OCI-LY7 (cell line): Measurements from ENCODE around the gene SCUBE2. TPM values are rescaled to one million over a fixed set of nuclear protein-coding genes. Genes with fewer than 3 reads are reported as not detected.
"Not testable (repeated sequence)": the region's sequence is repeated elsewhere in the genome, so short reads cannot be mapped to it uniquely, and the experiment has no call there.

Experiments used
- BruUV-seq: library from RNA; stranded (reverse); fragments of 400-500 nt; replicated peaks from 2 replicates; lab custom pipeline; 2021; lab: Mats Ljungman, UMichigan
- CTCF ChIA-PET: fragments of 300-600 bp; sonication (Branson Sonifier 250); formaldehyde crosslinking; loops from one replicate; lab custom pipeline; 2022; ENCODE audit warnings: antibody characterized with exemption; ENCODE audit not compliant: unreplicated experiment; lab: Charles Lee
- POLR2A ChIA-PET: fragments of 300-600 bp; sonication (Branson Sonifier 250); formaldehyde crosslinking; loops from one replicate; lab custom pipeline; 2022; ENCODE audit warnings: antibody characterized with exemption; lab: Charles Lee
- DNase-seq: peaks from one replicate; pipeline ENCODE4 v3.0.0-alpha.2; 2015; ENCODE audit warnings: low spot score
- H2AFZ ChIP-seq: fragments of 200-600 bp; sonication (generic), shearing (Covaris generic); 2 replicates; pipeline ENCODE4 v1.6.1; 2014; ENCODE audit warnings: mild to moderate bottlenecking, antibody characterized with exemption, low read length, moderate library complexity
- H3K27ac ChIP-seq: fragments of 200-600 bp; sonication (generic); 2 replicates; pipeline ENCODE4 v1.5.1; 2014; ENCODE audit warnings: mixed run types, low read depth, mild to moderate bottlenecking, moderate library complexity, low read length, inconsistent platforms; ENCODE audit not compliant: poor library complexity, severe bottlenecking
- H3K36me3 ChIP-seq: fragments of 200-600 bp; sonication (generic); 2 replicates; pipeline ENCODE4 v1.6.1; 2014; ENCODE audit warnings: mild to moderate bottlenecking, antibody characterized with exemption, low read length, moderate library complexity, mixed read lengths; ENCODE audit not compliant: insufficient read depth
- H3K4me1 ChIP-seq: fragments of 200-600 bp; sonication (generic); 2 replicates; pipeline ENCODE4 v1.5.1; 2014; ENCODE audit warnings: mild to moderate bottlenecking, low read length; ENCODE audit not compliant: insufficient read depth, poor library complexity, severe bottlenecking
- H3K4me2 ChIP-seq: fragments of 200-600 bp; sonication (generic); 2 replicates; pipeline ENCODE4 v1.6.1; 2014; ENCODE audit warnings: mild to moderate bottlenecking, low read length
- H3K4me3 ChIP-seq: fragments of 200-600 bp; sonication (generic); 2 replicates; pipeline ENCODE4 v1.5.1; 2014; ENCODE audit warnings: mild to moderate bottlenecking, low read depth, low read length; ENCODE audit not compliant: poor library complexity, severe bottlenecking
- H3K79me2 ChIP-seq: fragments of 200-600 bp; sonication (generic); 2 replicates; pipeline ENCODE4 v1.6.1; 2016; ENCODE audit warnings: low read depth, mild to moderate bottlenecking, low read length, moderate library complexity, mixed read lengths; ENCODE audit not compliant: insufficient read depth
- H3K9me2 ChIP-seq: fragments of 200-600 bp; sonication (generic); 2 replicates; pipeline ENCODE4 v1.6.1; 2016; ENCODE audit warnings: mild to moderate bottlenecking, low read length, mixed read lengths; ENCODE audit not compliant: insufficient read depth
- H3K9me3 ChIP-seq: fragments of 200-600 bp; sonication (generic); 2 replicates; pipeline ENCODE4 v1.6.1; 2014; ENCODE audit warnings: mild to moderate bottlenecking, mixed run types, low read length, mixed read lengths
- H4K20me1 ChIP-seq: fragments of 200-600 bp; sonication (generic); 2 replicates; pipeline ENCODE4 v1.6.1; 2014; ENCODE audit warnings: mild to moderate bottlenecking, antibody characterized with exemption, low read length, moderate library complexity, mixed read lengths; ENCODE audit not compliant: insufficient read depth
- CTCF ChIP-seq: fragments of 200-600 bp; sonication (generic); conservative IDR thresholded peaks from 2 replicates; pipeline ENCODE4 v1.5.1; 2014; ENCODE audit warnings: mild to moderate bottlenecking, antibody characterized with exemption, low read length, moderate library complexity, mixed read lengths
- EZH2phosphoT487 ChIP-seq: fragments of 200-600 bp; sonication (generic); IDR thresholded peaks from 2 replicates; pipeline ENCODE4 v1.6.1; 2018; ENCODE audit warnings: low read depth, borderline replicate concordance, mild to moderate bottlenecking, mixed run types, antibody characterized with exemption, low read length, moderate library complexity, mixed read lengths
- intact Hi-C: fragments of 100-400 bp; cut with micrococcal nuclease; formaldehyde crosslinking; loops from one replicate; pipeline ENCODE4 v1.10.0; 2022; ENCODE audit not compliant: unreplicated experiment
- total RNA-seq, 2 experiments: library from RNA; depleted of rRNA in 1 of 2; stranded (reverse); fragments of >200 nt in 1 of 2; shearing (Covaris generic) in 1 of 2; gene quantifications; 2 replicates each; pipeline ENCODE4 v1.2.3, GENCODE V29; 2014 to 2022

Gene SCUBE2
- total RNA-seq, 2 experiments from 2014 or later: not detected

- DNase-seq: no peak
- ChIA-PET POLR2A (no interaction called here), CTCF (no interaction called here)
- Histone ChIP-seq H4K20me1 (no peaks in the 10 kb centered on the region), H3K4me2 (no peak overlapping the region), H3K79me2 (no peaks in the 10 kb centered on the region), H3K36me3 (no peaks in the 10 kb centered on the region), H3K4me1 (no peaks in the 10 kb centered on the region), H3K9me2 (no peaks in the 10 kb centered on the region), H3K4me3 (no peak overlapping the region), H3K27ac (no peak overlapping the region), H3K9me3 (no peaks in the 10 kb centered on the region), H2AFZ (no peak overlapping the region)
- BruUV-seq: no TSS peak
- intact Hi-C loops: no loop called here
- TF ChIP-seq EZH2phosphoT487: no peak
- no peak for TF ChIP-seq CTCF
Observed at GRCh38 chr11:8987446-8987845, 104.0 kb downstream of the SCUBE2 start.

- H3K79me2 ChIP-seq, H3K4me3 ChIP-seq, POLR2A ChIA-PET, H4K20me1 ChIP-seq, CTCF ChIA-PET, H3K4me2 ChIP-seq, H3K27ac ChIP-seq, H3K9me3 ChIP-seq, BruUV-seq, H3K36me3 ChIP-seq, H2AFZ ChIP-seq, H3K9me2 ChIP-seq, intact Hi-C loops, DNase-seq, H3K4me1 ChIP-seq: not testable (repeated sequence)
Observed at GRCh38 chr11:8986772-8987171, 104.6 kb downstream of the SCUBE2 start.

GRCh38 chr11:8985462-8985861, 105.9 kb downstream of the SCUBE2 start:
- TF ChIP-seq EZH2phosphoT487 (no peak), CTCF (no peak)
- no peaks in the 10 kb centered on the region for H3K79me2 ChIP-seq
- DNase-seq: no peak
- POLR2A ChIA-PET: interaction anchor here (0.6 kb wide), 2 partner anchors 474 to 1473 kb away, joined by 3 to 7 read pairs; no protein-coding TSS in a partner anchor
- no peak overlapping the region for H2AFZ ChIP-seq
- no peaks in the 10 kb centered on the region for H3K9me2 ChIP-seq
- no peaks in the 10 kb centered on the region for H3K36me3 ChIP-seq
- no peaks in the 10 kb centered on the region for H3K4me1 ChIP-seq
- intact Hi-C loops: no loop called here
- no peaks in the 10 kb centered on the region for H3K9me3 ChIP-seq
- no peak overlapping the region for H3K4me3 ChIP-seq
- H4K20me1 ChIP-seq: no peaks in the 10 kb centered on the region
- no TSS peak for BruUV-seq
- H3K27ac ChIP-seq: no peak overlapping the region
- CTCF ChIA-PET: no interaction called here
- no peak overlapping the region for H3K4me2 ChIP-seq
